PC-9 (cell line): ENCODE results near the gene ABCD3.
"Not testable (repeated sequence)": the region's sequence is repeated elsewhere in the genome, so short reads cannot be mapped to it uniquely, and the experiment has no call there.

Source experiments
- CTCF ChIP-seq: fragments of 200-600 bp; sonication (generic); conservative IDR thresholded peaks from 2 replicates; pipeline ENCODE4 v1.6.1; 2017; ENCODE audit warnings: mixed run types, antibody characterized with exemption, mild to moderate bottlenecking, moderate library complexity
- EZH2 ChIP-seq: fragments of 200-600 bp; sonication (generic); IDR thresholded peaks from 2 replicates; pipeline ENCODE4 v1.8.0; 2017; ENCODE audit warnings: antibody characterized with exemption, low read depth

GRCh38 chr1:94445733-94446132 lies 27.5 kb downstream of the ABCD3 start:
- not testable (repeated sequence) for TF ChIP-seq CTCF, EZH2
